HG03521 (cell line): Measurements from ENCODE around the gene ETFRF1.
A peak's percentile ranks its signal among the peaks of the same experiment; 100 is the strongest.

Experiments
- ATAC-seq: cut with Tn5 transposase; IDR thresholded peaks from one replicate; pipeline ENCODE4 v1.9.1; 2021; ENCODE audit warnings: mild to moderate bottlenecking, moderate library complexity; ENCODE audit not compliant: unreplicated experiment

Gene ETFRF1

GRCh38 chr12:25195056-25195971, at the start of gene ETFRF1, which contains the start of gene DNAI7:
ETFRF1 (plus strand) TSS chr12:25195237; CDS start chr12:25203957, 8,720 bp downstream.
DNAI7 (minus strand) TSS chr12:25195160; CDS start chr12:25195078, 82 bp downstream.
- peak; percentile 91 for ATAC-seq

- ATAC-seq = no peak
Measured at GRCh38 chr12:25146686-25147085, 48.4 kb upstream of the ETFRF1 start.

DNA sequence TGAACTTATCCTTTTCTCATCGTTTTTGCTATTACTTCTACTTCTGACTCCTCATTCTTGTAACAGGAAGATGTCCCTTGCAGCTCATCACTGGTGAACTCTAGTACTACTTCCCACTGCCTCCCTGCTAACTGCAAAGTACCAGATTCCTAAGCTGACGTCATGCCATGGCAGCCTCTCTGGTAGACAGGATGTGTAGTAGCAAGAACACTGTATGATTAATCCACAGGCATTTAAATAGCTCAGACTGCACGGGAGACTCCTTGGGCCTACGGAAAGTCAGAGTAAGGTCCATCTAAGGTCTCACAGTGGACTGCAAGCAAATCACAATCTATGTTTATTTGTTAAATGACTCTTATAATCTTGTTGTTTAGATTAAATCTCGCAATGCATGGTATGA, 43.6 kb upstream of the ETFRF1 start:
- no peak for ATAC-seq

GRCh38 chr12:25152055-25152454, 43.0 kb upstream of the ETFRF1 start:
- no peak for ATAC-seq

DNA sequence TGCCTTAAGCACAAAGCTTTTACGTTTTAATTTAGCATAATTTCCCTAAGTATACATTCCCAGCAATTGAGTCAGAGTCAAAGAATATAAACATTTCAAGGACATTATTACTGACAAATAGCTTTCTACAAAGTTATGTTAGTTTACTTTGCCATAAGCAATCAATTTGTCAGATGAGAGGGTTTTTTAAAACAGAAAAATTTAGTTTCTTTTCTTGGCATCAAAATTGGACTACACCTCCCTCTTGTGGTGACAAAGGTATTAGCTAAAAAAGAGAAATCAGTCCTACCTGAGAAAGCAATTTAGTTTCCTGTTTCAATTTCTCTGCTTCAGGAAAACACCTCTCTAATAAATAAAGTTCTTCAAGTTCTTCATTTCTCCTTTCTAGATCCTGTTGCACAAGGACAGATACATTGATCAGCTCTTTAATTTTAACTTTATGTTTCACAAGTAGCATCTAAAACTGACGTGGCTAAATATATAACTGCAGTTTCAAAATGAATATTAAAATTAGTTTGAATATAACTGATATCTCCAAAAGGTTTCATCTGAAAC, 39.9 kb upstream of the ETFRF1 start:
- ATAC-seq = no peak

DNA sequence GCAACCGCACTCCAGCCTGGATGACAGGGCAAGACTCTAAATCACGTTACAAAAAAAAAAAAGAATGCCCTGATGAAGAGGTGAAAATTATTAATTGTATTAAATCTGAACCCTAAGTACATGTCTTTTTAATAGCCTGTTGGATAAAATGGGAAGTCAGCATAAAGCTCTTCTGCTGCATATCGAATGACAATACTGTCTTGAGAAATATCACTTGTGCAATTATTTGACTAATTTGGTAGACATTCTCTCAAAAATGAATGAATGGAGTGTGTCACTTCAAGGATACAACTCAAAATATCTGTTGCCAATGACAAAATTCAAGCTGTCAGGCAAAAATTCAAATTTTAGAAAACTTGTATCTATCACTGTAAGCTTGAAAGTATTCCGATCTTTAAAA, 39.0 kb upstream of the ETFRF1 start:
- ATAC-seq = no peak

- ATAC-seq = no peak
Measured at GRCh38 chr12:25162866-25163265, 32.2 kb upstream of the ETFRF1 start.

DNA sequence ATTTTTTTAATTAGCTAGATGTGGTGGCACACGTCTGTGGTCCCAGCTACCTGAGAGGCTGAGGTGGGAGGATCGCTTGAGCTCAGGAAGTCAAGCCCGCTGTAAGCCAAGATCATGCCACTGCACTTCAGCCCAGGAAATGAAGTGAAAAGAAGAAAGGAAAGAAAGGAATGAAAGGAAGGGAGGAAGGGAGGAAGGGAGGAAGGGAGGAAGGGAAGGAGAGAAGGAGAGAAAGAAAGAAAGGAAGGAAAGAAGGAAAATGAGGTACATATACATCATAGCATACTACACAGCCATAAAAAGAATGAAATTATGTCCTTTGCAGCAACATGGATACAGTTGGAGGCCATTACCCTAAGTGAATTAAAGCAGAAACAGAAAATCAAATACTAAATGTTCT, 12.3 kb upstream of the ETFRF1 start:
- no peak for ATAC-seq

DNA sequence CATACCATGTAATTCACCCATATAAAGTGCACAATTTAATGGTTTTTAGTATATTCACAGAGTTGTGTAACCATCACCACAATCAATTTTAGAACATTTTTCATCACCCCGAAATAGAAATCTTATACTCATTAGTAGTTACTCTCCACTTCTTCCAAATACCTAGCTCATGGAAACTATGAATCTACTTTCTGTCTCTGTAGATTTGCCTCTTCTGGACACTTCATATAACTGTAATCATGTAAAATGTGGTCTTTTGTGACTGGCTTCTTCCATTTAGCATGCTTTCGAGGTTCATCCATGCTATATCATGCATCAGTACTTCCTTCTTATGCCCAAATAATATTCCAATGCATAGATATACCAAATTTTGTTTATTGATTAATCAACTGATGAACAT, 10.9 kb upstream of the ETFRF1 start:
- ATAC-seq = no peak

- no peak for ATAC-seq
Measured at GRCh38 chr12:25186038-25186787, 8.8 kb upstream of the ETFRF1 start.

DNA sequence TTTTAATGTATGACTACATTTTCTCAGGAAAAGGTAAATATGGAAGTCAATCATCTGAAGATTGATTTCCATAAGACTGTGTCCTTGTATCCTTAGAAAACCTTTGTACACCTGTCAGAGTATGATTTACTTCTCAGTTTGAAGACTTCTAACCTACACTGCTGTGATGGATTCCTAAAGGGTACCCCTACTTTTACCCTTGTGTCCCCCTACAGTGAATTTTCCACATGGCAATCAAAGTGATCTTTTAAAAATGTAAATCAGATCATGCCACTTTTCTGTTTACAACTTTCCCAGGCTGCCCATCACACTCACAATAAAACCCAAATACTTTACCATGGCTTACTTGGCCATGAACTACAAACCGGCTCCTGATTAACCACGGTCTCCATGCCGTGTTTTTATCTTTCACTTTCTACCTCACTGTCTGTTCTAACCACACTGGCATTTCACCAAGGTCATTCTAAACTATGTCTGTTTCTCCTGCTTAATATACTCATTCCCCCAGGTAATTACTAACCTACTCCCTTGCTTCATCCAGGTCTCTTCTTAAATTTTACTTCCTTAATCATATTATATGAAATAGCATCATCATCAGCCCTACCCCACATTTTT, 8.1 kb upstream of the ETFRF1 start:
- ATAC-seq = peak; percentile 92

DNA sequence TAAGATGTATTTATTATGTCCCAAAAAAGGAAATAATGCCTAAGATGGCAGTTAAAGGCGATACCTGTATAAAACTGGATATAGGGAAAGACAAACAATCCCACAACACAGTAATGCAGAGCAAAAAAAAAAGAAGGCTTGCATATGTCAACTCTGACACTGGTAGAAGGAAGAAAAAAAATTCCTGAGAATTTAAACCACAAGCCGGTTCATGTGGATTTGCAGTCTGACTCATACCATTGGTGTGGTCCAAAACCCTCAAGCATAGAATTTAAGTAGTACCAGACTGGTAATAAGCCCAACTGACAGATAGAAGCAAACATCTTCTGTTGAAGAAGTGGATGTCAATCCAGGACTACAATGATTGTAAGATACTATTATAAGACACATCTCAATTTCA, 7.3 kb upstream of the ETFRF1 start:
- no peak for ATAC-seq

DNA sequence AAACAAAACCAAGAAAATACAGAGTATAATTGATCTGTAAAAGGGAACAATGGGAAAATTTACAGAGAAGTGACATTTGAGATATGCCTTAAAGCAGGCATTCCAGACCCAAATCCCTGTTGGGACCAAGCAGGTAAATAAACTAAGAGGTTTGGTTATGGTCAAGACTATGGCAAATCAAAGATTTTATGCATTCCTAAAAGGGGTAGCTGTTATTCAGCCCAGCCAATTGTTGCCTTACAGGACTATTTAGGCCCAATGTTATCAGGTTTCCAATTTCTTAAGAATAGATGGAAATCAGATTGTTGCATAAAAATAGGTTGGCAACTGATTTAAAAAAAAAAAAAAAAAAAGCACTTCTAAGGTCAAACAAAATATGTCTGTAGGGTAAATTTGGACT, 5.4 kb upstream of the ETFRF1 start:
- no peak for ATAC-seq

- ATAC-seq = no peak
Measured at GRCh38 chr12:25190793-25191192, 4.2 kb upstream of the ETFRF1 start.

GRCh38 chr12:25194214-25194613, 823 bp upstream of the ETFRF1 start:
- ATAC-seq = no peak

DNA sequence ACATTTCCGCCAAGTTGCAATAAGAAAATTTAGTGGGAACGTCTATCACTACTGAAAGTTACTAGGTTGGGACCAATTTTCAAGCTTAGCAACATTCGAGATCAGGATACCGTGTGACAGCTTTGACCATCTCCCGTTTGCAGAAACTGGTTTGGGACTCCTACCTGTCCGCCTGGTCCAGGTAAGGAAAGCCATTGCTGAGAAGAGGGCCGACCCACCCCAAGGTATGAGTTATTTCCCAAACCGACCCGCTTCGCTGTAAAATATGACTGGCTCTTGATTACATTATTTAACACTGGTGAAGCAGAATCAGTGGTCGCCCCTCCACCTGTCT, 348 bp upstream of the ETFRF1 start:
- ATAC-seq = no peak

GRCh38 chr12:25197608-25198007, 2.6 kb downstream of the ETFRF1 start:
- ATAC-seq = no peak

DNA sequence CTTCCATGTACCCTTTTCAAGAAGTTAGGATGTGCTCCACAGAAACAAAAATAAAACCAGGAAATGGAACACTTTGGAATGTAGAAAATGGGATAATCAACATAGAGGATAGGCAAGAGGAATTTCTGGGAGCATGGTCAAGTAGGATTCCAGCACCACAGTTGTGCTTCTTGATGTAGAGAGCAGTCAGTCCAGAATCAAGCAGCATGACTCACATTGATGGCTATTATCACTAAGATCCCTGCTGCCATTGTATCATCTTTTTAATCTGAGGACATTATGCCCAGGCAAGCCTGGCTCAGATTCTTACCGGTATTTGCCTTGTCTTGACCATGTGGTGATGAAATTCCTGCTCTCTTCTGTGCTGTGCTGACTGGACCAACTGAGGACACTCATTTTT, 5.7 kb downstream of the ETFRF1 start:
- ATAC-seq = no peak

DNA sequence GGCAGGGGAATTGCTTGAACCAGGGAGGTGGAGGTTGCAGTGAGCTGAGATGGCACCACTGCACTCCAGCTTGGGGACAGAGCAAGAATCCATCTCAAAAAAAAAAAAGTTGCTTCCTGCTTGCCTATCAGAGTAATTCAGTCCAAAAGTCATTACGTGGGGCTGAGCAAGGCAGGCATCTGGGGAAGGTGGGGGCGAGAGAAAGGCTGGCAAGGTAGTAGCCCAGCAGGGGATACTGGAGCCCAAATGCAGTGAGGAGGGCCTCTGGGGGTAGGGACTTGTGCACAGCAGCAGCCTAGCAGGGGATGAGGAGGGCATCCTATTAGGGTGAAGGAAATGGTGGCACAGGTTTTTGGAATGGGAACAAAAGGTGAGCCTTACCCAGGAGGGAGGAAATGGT, 7.1 kb downstream of the ETFRF1 start:
- no peak for ATAC-seq

DNA sequence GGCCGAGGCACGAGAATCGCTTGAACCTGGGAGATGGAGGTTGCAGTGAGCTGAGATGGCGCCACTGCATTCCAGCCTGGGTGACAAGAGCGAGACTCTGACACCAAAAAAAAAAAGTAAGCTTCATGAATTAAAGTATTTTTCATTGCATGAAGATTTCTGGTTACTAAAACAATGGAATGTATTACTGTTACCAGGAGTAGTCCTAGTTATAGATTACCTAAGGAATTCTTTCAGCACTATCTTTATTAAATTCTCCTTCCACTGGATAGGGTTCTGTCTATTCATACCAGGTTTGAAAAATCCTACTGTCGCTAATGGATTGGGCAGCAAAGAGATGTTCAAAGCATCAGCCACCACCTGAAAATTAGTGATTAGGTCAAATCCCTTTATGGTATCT, 12.4 kb downstream of the ETFRF1 start:
- ATAC-seq = no peak

DNA sequence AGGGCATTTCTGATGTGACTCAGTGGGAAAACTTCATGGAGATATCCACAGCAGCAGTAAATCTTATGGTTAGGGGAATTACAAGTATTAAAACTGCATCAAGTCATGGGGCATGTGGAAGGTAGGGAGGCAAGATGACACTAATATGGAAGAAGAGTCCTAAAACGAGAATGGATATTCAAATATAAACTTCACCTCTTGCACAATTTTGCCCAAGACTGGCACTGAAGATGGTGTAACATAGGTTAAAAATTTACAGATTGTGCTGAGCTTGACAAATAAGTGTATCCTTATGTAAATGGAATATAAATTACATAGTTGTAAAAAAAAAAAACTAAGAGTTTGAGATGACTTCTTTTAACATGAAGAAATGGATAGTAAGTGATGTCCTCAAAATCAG, 12.8 kb downstream of the ETFRF1 start:
- ATAC-seq = no peak
